ENCODE measurements around the gene PRMT2. TPM values are rescaled to one million over a fixed set of nuclear protein-coding genes. Genes with fewer than 3 reads are reported as not detected.

Gene PRMT2
- total and polyA plus RNA-seq, 2 experiments from 2014 or later, result 51.9 to 56.9 TPM

GRCh38 chr21:46634966-46635323, 529 bp upstream of the PRMT2 start:
- no peaks in the 10 kb centered on the region for H3K9me2 ChIP-seq (ENCODE audit: insufficient read depth)
- H2AFZ ChIP-seq, result no peak overlapping the region
- peak overlapping the region; percentile 78 for H3K4me3 ChIP-seq
- DNase-seq (ENCODE audit: low spot score) (peak; percentile 95), ATAC-seq (peak; percentile 76)
- Mint-ChIP-seq H3K9me3 (no peaks in the 10 kb centered on the region), H3K36me3 (ENCODE audit: low read depth) (peaks cover 7% of the 10 kb centered on the region; the same call in 2 of the 3 replicates), H3K4me3 (peak overlapping the region; percentile 93), H3K27ac (peak overlapping the region; percentile 99), H3K4me1 (peaks cover 25% of the 10 kb centered on the region), H3K27me3 (ENCODE audit: insufficient read depth, low read depth, poor library complexity) (peaks cover 10% of the 10 kb centered on the region)
- no peaks in the 10 kb centered on the region for H3F3A ChIP-seq (replicated peaks; ENCODE audit: low read depth)
- H3K4me1 ChIP-seq (ENCODE audit: insufficient read depth), result peaks cover 27% of the 10 kb centered on the region
- peaks cover 6% of the 10 kb centered on the region for H4K20me1 ChIP-seq (replicated peaks; ENCODE audit: insufficient read depth)
- TF ChIP-seq CREB1 (CRISPR knock-in tag; IDR thresholded peaks at IDR 0.05; ENCODE audit: low read depth) (peak; percentile 92), CTCF (conservative IDR thresholded peaks at IDR 0.05; ENCODE audit: low read depth in 2 of 2) (peak in 1 of 2 experiments; percentile 36; a peak in 2 of 4 replicates), EZH2 (IDR thresholded peaks at IDR 0.05; ENCODE audit: low read depth, unreplicated experiment) (no peak)
- H3K79me2 ChIP-seq (replicated peaks; ENCODE audit: insufficient read depth), result peaks cover 35% of the 10 kb centered on the region
- peak overlapping the region; percentile 96 for H3K27ac ChIP-seq (ENCODE audit: low read depth)
- no peaks in the 10 kb centered on the region for H3K27me3 ChIP-seq (ENCODE audit: insufficient read depth)
- no peaks in the 10 kb centered on the region for H3K36me3 ChIP-seq (ENCODE audit: insufficient read depth)
- peak overlapping the region; percentile 79 for H3K4me2 ChIP-seq

DNA sequence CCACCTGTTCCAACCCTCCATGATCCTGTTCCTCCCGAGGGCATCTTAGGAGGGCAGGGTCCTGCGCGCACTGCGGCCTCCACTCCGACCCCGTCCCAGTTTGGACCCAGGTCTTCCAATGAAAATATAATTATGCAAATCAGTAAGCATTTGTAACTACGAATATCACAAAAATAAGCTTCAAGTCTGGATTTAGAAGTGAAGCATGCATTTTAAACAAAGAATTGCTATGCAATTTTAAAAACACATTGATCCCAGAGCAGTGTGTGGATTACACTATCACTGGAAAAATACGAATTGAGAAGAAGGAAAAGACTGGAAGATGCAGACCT, 673 bp downstream of the PRMT2 start:
- Mint-ChIP-seq H3K27ac (peak overlapping the region; percentile 89), H3K9me3 (no peaks in the 10 kb centered on the region), H3K36me3 (ENCODE audit: low read depth) (peaks cover 19% of the 10 kb centered on the region), H3K4me3 (peak overlapping the region; percentile 93), H3K4me1 (peaks cover 25% of the 10 kb centered on the region), H3K27me3 (ENCODE audit: insufficient read depth, low read depth, poor library complexity) (peaks cover 10% of the 10 kb centered on the region)
- Histone ChIP-seq H3F3A (replicated peaks; ENCODE audit: low read depth) (no peaks in the 10 kb centered on the region), H3K4me3 (peak overlapping the region; percentile 78), H3K36me3 (ENCODE audit: insufficient read depth) (no peaks in the 10 kb centered on the region; the same call in 1 of the 2 replicates), H3K9me2 (ENCODE audit: insufficient read depth) (no peaks in the 10 kb centered on the region), H3K4me2 (peak overlapping the region; percentile 79), H3K27ac (ENCODE audit: low read depth) (no peak overlapping the region), H3K79me2 (replicated peaks; ENCODE audit: insufficient read depth) (peaks cover 47% of the 10 kb centered on the region), H3K27me3 (ENCODE audit: insufficient read depth) (no peaks in the 10 kb centered on the region), H2AFZ (peak overlapping the region; percentile 83), H3K4me1 (ENCODE audit: insufficient read depth) (peaks cover 27% of the 10 kb centered on the region), H4K20me1 (replicated peaks; ENCODE audit: insufficient read depth) (peaks cover 6% of the 10 kb centered on the region)
- peak; percentile 12; the same call in 2 of the 3 replicates for ATAC-seq
- DNase-seq (ENCODE audit: low spot score), result no peak
- TF ChIP-seq POLR2AphosphoS5 (IDR thresholded peaks at IDR 0.05; ENCODE audit: low read depth) (no peak), ZNF331 (CRISPR knock-in tag; IDR thresholded peaks at IDR 0.05; ENCODE audit: low read depth) (no peak), ZNF114 (CRISPR knock-in tag; IDR thresholded peaks at IDR 0.05) (no peak), NANOG (IDR thresholded peaks at IDR 0.05; ENCODE audit: borderline replicate concordance) (no peak), JUNB (IDR thresholded peaks at IDR 0.05; ENCODE audit: unreplicated experiment) (no peak), EZH2phosphoT487 (IDR thresholded peaks at IDR 0.05; ENCODE audit: unreplicated experiment) (no peak)
- TF ChIP-seq, protein P1, sequence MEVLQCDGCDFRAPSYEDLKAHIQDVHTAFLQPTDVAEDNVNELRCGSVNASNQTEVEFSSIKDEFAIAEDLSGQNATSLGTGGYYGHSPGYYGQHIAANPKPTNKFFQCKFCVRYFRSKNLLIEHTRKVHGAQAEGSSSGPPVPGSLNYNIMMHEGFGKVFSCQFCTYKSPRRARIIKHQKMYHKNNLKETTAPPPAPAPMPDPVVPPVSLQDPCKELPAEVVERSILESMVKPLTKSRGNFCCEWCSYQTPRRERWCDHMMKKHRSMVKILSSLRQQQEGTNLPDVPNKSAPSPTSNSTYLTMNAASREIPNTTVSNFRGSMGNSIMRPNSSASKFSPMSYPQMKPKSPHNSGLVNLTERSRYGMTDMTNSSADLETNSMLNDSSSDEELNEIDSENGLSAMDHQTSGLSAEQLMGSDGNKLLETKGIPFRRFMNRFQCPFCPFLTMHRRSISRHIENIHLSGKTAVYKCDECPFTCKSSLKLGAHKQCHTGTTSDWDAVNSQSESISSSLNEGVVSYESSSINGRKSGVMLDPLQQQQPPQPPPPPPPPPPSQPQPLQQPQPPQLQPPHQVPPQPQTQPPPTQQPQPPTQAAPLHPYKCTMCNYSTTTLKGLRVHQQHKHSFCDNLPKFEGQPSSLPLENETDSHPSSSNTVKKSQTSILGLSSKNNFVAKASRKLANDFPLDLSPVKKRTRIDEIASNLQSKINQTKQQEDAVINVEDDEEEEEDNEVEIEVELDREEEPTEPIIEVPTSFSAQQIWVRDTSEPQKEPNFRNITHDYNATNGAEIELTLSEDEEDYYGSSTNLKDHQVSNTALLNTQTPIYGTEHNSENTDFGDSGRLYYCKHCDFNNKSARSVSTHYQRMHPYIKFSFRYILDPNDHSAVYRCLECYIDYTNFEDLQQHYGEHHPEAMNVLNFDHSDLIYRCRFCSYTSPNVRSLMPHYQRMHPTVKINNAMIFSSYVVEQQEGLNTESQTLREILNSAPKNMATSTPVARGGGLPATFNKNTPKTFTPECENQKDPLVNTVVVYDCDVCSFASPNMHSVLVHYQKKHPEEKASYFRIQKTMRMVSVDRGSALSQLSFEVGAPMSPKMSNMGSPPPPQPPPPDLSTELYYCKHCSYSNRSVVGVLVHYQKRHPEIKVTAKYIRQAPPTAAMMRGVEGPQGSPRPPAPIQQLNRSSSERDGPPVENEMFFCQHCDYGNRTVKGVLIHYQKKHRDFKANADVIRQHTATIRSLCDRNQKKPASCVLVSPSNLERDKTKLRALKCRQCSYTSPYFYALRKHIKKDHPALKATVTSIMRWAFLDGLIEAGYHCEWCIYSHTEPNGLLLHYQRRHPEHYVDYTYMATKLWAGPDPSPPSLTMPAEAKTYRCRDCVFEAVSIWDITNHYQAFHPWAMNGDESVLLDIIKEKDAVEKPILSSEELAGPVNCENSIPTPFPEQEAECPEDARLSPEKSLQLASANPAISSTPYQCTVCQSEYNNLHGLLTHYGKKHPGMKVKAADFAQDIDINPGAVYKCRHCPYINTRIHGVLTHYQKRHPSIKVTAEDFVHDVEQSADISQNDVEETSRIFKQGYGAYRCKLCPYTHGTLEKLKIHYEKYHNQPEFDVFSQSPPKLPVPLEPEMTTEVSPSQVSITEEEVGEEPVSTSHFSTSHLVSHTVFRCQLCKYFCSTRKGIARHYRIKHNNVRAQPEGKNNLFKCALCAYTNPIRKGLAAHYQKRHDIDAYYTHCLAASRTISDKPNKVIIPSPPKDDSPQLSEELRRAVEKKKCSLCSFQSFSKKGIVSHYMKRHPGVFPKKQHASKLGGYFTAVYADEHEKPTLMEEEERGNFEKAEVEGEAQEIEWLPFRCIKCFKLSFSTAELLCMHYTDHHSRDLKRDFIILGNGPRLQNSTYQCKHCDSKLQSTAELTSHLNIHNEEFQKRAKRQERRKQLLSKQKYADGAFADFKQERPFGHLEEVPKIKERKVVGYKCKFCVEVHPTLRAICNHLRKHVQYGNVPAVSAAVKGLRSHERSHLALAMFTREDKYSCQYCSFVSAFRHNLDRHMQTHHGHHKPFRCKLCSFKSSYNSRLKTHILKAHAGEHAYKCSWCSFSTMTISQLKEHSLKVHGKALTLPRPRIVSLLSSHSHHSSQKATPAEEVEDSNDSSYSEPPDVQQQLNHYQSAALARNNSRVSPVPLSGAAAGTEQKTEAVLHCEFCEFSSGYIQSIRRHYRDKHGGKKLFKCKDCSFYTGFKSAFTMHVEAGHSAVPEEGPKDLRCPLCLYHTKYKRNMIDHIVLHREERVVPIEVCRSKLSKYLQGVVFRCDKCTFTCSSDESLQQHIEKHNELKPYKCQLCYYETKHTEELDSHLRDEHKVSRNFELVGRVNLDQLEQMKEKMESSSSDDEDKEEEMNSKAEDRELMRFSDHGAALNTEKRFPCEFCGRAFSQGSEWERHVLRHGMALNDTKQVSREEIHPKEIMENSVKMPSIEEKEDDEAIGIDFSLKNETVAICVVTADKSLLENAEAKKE (CRISPR knock-in tag; IDR thresholded peaks at IDR 0.05), result no peak
- TF ChIP-seq, protein P2, sequence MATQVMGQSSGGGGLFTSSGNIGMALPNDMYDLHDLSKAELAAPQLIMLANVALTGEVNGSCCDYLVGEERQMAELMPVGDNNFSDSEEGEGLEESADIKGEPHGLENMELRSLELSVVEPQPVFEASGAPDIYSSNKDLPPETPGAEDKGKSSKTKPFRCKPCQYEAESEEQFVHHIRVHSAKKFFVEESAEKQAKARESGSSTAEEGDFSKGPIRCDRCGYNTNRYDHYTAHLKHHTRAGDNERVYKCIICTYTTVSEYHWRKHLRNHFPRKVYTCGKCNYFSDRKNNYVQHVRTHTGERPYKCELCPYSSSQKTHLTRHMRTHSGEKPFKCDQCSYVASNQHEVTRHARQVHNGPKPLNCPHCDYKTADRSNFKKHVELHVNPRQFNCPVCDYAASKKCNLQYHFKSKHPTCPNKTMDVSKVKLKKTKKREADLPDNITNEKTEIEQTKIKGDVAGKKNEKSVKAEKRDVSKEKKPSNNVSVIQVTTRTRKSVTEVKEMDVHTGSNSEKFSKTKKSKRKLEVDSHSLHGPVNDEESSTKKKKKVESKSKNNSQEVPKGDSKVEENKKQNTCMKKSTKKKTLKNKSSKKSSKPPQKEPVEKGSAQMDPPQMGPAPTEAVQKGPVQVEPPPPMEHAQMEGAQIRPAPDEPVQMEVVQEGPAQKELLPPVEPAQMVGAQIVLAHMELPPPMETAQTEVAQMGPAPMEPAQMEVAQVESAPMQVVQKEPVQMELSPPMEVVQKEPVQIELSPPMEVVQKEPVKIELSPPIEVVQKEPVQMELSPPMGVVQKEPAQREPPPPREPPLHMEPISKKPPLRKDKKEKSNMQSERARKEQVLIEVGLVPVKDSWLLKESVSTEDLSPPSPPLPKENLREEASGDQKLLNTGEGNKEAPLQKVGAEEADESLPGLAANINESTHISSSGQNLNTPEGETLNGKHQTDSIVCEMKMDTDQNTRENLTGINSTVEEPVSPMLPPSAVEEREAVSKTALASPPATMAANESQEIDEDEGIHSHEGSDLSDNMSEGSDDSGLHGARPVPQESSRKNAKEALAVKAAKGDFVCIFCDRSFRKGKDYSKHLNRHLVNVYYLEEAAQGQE (IDR thresholded peaks at IDR 0.05; ENCODE audit: unreplicated experiment), result no peak

All from GM23338 (cell line).